ENCODE results near the gene DOCK9. TPM values are rescaled to one million over a fixed set of nuclear protein-coding genes. Genes with fewer than 3 reads are reported as not detected.

The DOCK9 gene
- total and polyA plus RNA-seq, 5 donors from 2014 or later: 4.4 to 75.0 (median 7.3) TPM

- no peaks in the 10 kb centered on the region for H3K27me3 Mint-ChIP-seq
- H3K4me1 Mint-ChIP-seq: peaks cover 12 to 30% (median 22%) of the 10 kb centered on the region in 4 donors
- no peaks in the 10 kb centered on the region for H3K27me3 ChIP-seq (ENCODE audit: control insufficient read depth, insufficient read depth, low read length)
- H3K27ac ChIP-seq (ENCODE audit: insufficient read depth, low read length, poor library complexity, severe bottlenecking): no peak overlapping the region
- peak overlapping the region in 1 of 3 donors; percentile 47 for H3K27ac Mint-ChIP-seq
- DNase-seq (no peak), ATAC-seq (ENCODE audit: low read depth in 2 of 2) (no peak)
- H3K4me1 ChIP-seq (ENCODE audit: control insufficient read depth, insufficient read depth, low read length, poor library complexity, severe bottlenecking): no peaks in the 10 kb centered on the region
- peaks cover 12% of the 10 kb centered on the region for H3K36me3 Mint-ChIP-seq
- H3K4me3 Mint-ChIP-seq: no peak overlapping the region
- H3K4me3 ChIP-seq (ENCODE audit: low read depth, low read length): no peak overlapping the region
- H3K9me3 ChIP-seq (ENCODE audit: control insufficient read depth in 2 of 2, low read length in 2 of 2): no peaks in the 10 kb centered on the region
- H3K9me3 Mint-ChIP-seq: peaks cover 0 to 2% (median 0%) of the 10 kb centered on the region in 7 donors
- H3K36me3 ChIP-seq (ENCODE audit: control insufficient read depth, insufficient read depth, low read length): no peaks in the 10 kb centered on the region
These were observed 36.3 kb downstream of the DOCK9 start for GRCh38 chr13:98941536-98941935.

GRCh38 chr13:98941126-98941525 lies 36.7 kb downstream of the DOCK9 start:
- no peak overlapping the region for H3K27ac ChIP-seq (ENCODE audit: insufficient read depth, low read length, poor library complexity, severe bottlenecking)
- H3K36me3 ChIP-seq (ENCODE audit: control insufficient read depth, insufficient read depth, low read length): no peaks in the 10 kb centered on the region
- Mint-ChIP-seq H3K4me3 (no peak overlapping the region), H3K27ac (peak overlapping the region in 2 of 3 donors; percentile 13 to 65), H3K27me3 (no peaks in the 10 kb centered on the region), H3K9me3 (peaks cover 0 to 2% (median under 1%) of the 10 kb centered on the region in 7 donors), H3K4me1 (peaks cover 12 to 28% (median 20%) of the 10 kb centered on the region in 4 donors), H3K36me3 (peaks cover 11% of the 10 kb centered on the region)
- H3K9me3 ChIP-seq (ENCODE audit: control insufficient read depth in 2 of 2, low read length in 2 of 2): no peaks in the 10 kb centered on the region
- DNase-seq (no peak), ATAC-seq (ENCODE audit: low read depth in 2 of 2) (no peak)
- no peaks in the 10 kb centered on the region for H3K27me3 ChIP-seq (ENCODE audit: control insufficient read depth, insufficient read depth, low read length)
- H3K4me1 ChIP-seq (ENCODE audit: control insufficient read depth, insufficient read depth, low read length, poor library complexity, severe bottlenecking): no peaks in the 10 kb centered on the region
- H3K4me3 ChIP-seq (ENCODE audit: low read depth, low read length): no peak overlapping the region

GRCh38 chr13:98940325-98941001 lies 37.4 kb downstream of the DOCK9 start:
- ATAC-seq (ENCODE audit: low read depth in 2 of 2): no peak
- peak overlapping the region in 2 of 3 donors; percentile 13 to 65 for H3K27ac Mint-ChIP-seq

GRCh38 chr13:98939660-98940191 lies 38.1 kb downstream of the DOCK9 start:
- H3K36me3 Mint-ChIP-seq: peaks cover 8% of the 10 kb centered on the region
- H3K27ac Mint-ChIP-seq: peak overlapping the region in 1 of 3 donors; percentile 76
- Histone ChIP-seq H3K4me1 (ENCODE audit: control insufficient read depth, insufficient read depth, low read length, poor library complexity, severe bottlenecking) (no peaks in the 10 kb centered on the region), H3K27me3 (ENCODE audit: control insufficient read depth, insufficient read depth, low read length) (no peaks in the 10 kb centered on the region), H3K36me3 (ENCODE audit: control insufficient read depth, insufficient read depth, low read length) (peaks cover 2% of the 10 kb centered on the region), H3K9me3 (ENCODE audit: control insufficient read depth in 2 of 2, low read length in 2 of 2) (peaks cover 2 to 5% of the 10 kb centered on the region in 2 experiments), H3K27ac (ENCODE audit: insufficient read depth, low read length, poor library complexity, severe bottlenecking) (no peak overlapping the region), H3K4me3 (ENCODE audit: low read depth, low read length) (no peak overlapping the region)
- H3K4me3 Mint-ChIP-seq: no peak overlapping the region
- H3K27me3 Mint-ChIP-seq: no peaks in the 10 kb centered on the region
- peaks cover 0 to 8% (median 3%) of the 10 kb centered on the region in 7 donors for H3K9me3 Mint-ChIP-seq
- DNase-seq: no peak
- no peak for ATAC-seq (ENCODE audit: low read depth in 2 of 2)
- H3K4me1 Mint-ChIP-seq: peaks cover 7 to 20% (median 11%) of the 10 kb centered on the region in 4 donors

More at GRCh38 chr13:98940325-98941001, 37.4 kb downstream of the DOCK9 start:
- H3K9me3 ChIP-seq (ENCODE audit: control insufficient read depth in 2 of 2, low read length in 2 of 2): no peaks in the 10 kb centered on the region
- H3K4me3 ChIP-seq (ENCODE audit: low read depth, low read length): no peak overlapping the region
- no peaks in the 10 kb centered on the region for H3K4me1 ChIP-seq (ENCODE audit: control insufficient read depth, insufficient read depth, low read length, poor library complexity, severe bottlenecking)
- no peaks in the 10 kb centered on the region for H3K36me3 ChIP-seq (ENCODE audit: control insufficient read depth, insufficient read depth, low read length)
- Mint-ChIP-seq H3K4me3 (no peak overlapping the region), H3K4me1 (peaks cover 8 to 25% (median 15%) of the 10 kb centered on the region in 4 donors), H3K36me3 (peaks cover 10% of the 10 kb centered on the region), H3K9me3 (peaks cover 0 to 5% (median 1%) of the 10 kb centered on the region in 7 donors), H3K27me3 (no peaks in the 10 kb centered on the region)
- no peaks in the 10 kb centered on the region for H3K27me3 ChIP-seq (ENCODE audit: control insufficient read depth, insufficient read depth, low read length)
- H3K27ac ChIP-seq (ENCODE audit: insufficient read depth, low read length, poor library complexity, severe bottlenecking): no peak overlapping the region
- no peak for DNase-seq

- Mint-ChIP-seq H3K4me3 (no peak overlapping the region), H3K27me3 (no peaks in the 10 kb centered on the region), H3K4me1 (peaks cover 7 to 20% (median 11%) of the 10 kb centered on the region in 4 donors), H3K27ac (peak overlapping the region in 2 of 3 donors; percentile 66 to 84), H3K9me3 (peaks cover 0 to 14% (median 3%) of the 10 kb centered on the region in 7 donors), H3K36me3 (peaks cover 15% of the 10 kb centered on the region)
- peaks cover 3% of the 10 kb centered on the region for H3K36me3 ChIP-seq (ENCODE audit: control insufficient read depth, insufficient read depth, low read length)
- peaks cover 12% of the 10 kb centered on the region in 2 experiments for H3K9me3 ChIP-seq (ENCODE audit: control insufficient read depth in 2 of 2, low read length in 2 of 2)
- DNase-seq (no peak), ATAC-seq (ENCODE audit: low read depth in 2 of 2) (no peak)
- no peak overlapping the region for H3K4me3 ChIP-seq (ENCODE audit: low read depth, low read length)
- H3K27ac ChIP-seq (ENCODE audit: insufficient read depth, low read length, poor library complexity, severe bottlenecking): no peak overlapping the region
- no peaks in the 10 kb centered on the region for H3K4me1 ChIP-seq (ENCODE audit: control insufficient read depth, insufficient read depth, low read length, poor library complexity, severe bottlenecking)
- no peaks in the 10 kb centered on the region for H3K27me3 ChIP-seq (ENCODE audit: control insufficient read depth, insufficient read depth, low read length)
These were observed 39.1 kb downstream of the DOCK9 start for GRCh38 chr13:98938801-98939200.

- ATAC-seq (ENCODE audit: low read depth in 2 of 2) (no peak), DNase-seq (no peak)
- Histone ChIP-seq H3K36me3 (ENCODE audit: control insufficient read depth, insufficient read depth, low read length) (peaks cover 3% of the 10 kb centered on the region), H3K27me3 (ENCODE audit: control insufficient read depth, insufficient read depth, low read length) (no peaks in the 10 kb centered on the region), H3K27ac (ENCODE audit: insufficient read depth, low read length, poor library complexity, severe bottlenecking) (no peak overlapping the region), H3K9me3 (ENCODE audit: control insufficient read depth in 2 of 2, low read length in 2 of 2) (peaks cover 12 to 14% of the 10 kb centered on the region in 2 experiments), H3K4me1 (ENCODE audit: control insufficient read depth, insufficient read depth, low read length, poor library complexity, severe bottlenecking) (no peaks in the 10 kb centered on the region), H3K4me3 (ENCODE audit: low read depth, low read length) (no peak overlapping the region)
- Mint-ChIP-seq H3K4me1 (peaks cover 7 to 19% (median 11%) of the 10 kb centered on the region in 4 donors), H3K36me3 (peaks cover 15% of the 10 kb centered on the region), H3K4me3 (no peak overlapping the region), H3K27ac (peak overlapping the region; percentile 33 to 80 (median 64)), H3K9me3 (peaks cover 0 to 14% (median 3%) of the 10 kb centered on the region in 7 donors), H3K27me3 (no peaks in the 10 kb centered on the region)
These were observed 39.9 kb downstream of the DOCK9 start for GRCh38 chr13:98937911-98938381.

GRCh38 chr13:98934243-98934642 lies 43.6 kb downstream of the DOCK9 start:
- H3K4me1 Mint-ChIP-seq: peaks cover 0 to 16% (median 9%) of the 10 kb centered on the region in 4 donors
- peaks cover 15% of the 10 kb centered on the region for H3K36me3 Mint-ChIP-seq
- peaks cover 3% of the 10 kb centered on the region for H3K36me3 ChIP-seq (ENCODE audit: control insufficient read depth, insufficient read depth, low read length)
- no peak overlapping the region for H3K4me3 ChIP-seq (ENCODE audit: low read depth, low read length)
- no peaks in the 10 kb centered on the region for H3K4me1 ChIP-seq (ENCODE audit: control insufficient read depth, insufficient read depth, low read length, poor library complexity, severe bottlenecking)
- peaks cover 0 to 14% (median 3%) of the 10 kb centered on the region in 7 donors for H3K9me3 Mint-ChIP-seq
- no peak overlapping the region for H3K27ac ChIP-seq (ENCODE audit: insufficient read depth, low read length, poor library complexity, severe bottlenecking)
- no peak overlapping the region for H3K27ac Mint-ChIP-seq
- no peaks in the 10 kb centered on the region for H3K27me3 Mint-ChIP-seq
- peaks cover 12 to 14% of the 10 kb centered on the region in 2 experiments for H3K9me3 ChIP-seq (ENCODE audit: control insufficient read depth in 2 of 2, low read length in 2 of 2)
- ATAC-seq (ENCODE audit: low read depth in 2 of 2): no peak
- no peak overlapping the region for H3K4me3 Mint-ChIP-seq
- DNase-seq: no peak
- no peaks in the 10 kb centered on the region for H3K27me3 ChIP-seq (ENCODE audit: control insufficient read depth, insufficient read depth, low read length)
